Subcutaneous adipose tissue (tissue), 4 donors: Measurements from ENCODE around the gene ALKAL2. TPM values are rescaled to one million over a fixed set of nuclear protein-coding genes. Genes with fewer than 3 reads are reported as not detected.

ENCODE experiments used
- CTCF ChIP-seq: fragments of 450-650 bp; IDR thresholded peaks from one replicate; pipeline ENCODE4 v1.5.1; 2016; ENCODE audit warnings: low read depth, mild to moderate bottlenecking, control low read depth, antibody characterized with exemption, moderate library complexity
- total RNA-seq, 4 donors: library from RNA; depleted of rRNA; stranded (reverse); fragments of >200 nt; gene quantifications; one replicate each; pipeline ENCODE4 v1.1.0, GENCODE V29; 2016

The ALKAL2 gene
- total RNA-seq, 4 donors from 2014 or later = 0.98 to 11.2 (median 6.0) TPM

GRCh38 chr2:319059-319600, 31.2 kb upstream of the ALKAL2 start:
- TF ChIP-seq CTCF = no peak

GRCh38 chr2:317501-318424, 29.9 kb upstream of the ALKAL2 start:
- no peak for TF ChIP-seq CTCF

GRCh38 chr2:316381-316780, 28.5 kb upstream of the ALKAL2 start:
- no peak for TF ChIP-seq CTCF

- TF ChIP-seq CTCF = no peak
Measured at GRCh38 chr2:314561-315336, 26.9 kb upstream of the ALKAL2 start.

- TF ChIP-seq CTCF = no peak
Measured at GRCh38 chr2:313991-314390, 26.1 kb upstream of the ALKAL2 start.

- TF ChIP-seq CTCF = no peak
Measured at GRCh38 chr2:310994-311393, 23.1 kb upstream of the ALKAL2 start.

GRCh38 chr2:309954-310510, 22.1 kb upstream of the ALKAL2 start:
- no peak for TF ChIP-seq CTCF
